ENCODE results near the gene MIGA1.
"Not testable (repeated sequence)": the region's sequence is repeated elsewhere in the genome, so short reads cannot be mapped to it uniquely, and the experiment has no call there.

- not testable (repeated sequence) for TF ChIP-seq MAFK (IDR thresholded peaks at IDR 0.05; ENCODE audit: low read length); ARHGAP35 (IDR thresholded peaks at IDR 0.05; ENCODE audit: partially characterized antibody); FIP1L1 (IDR thresholded peaks at IDR 0.05; ENCODE audit: low read depth, low read length, poor library complexity, severe bottlenecking); TCF7L2 (IDR thresholded peaks at IDR 0.05; ENCODE audit: low read depth, low read length); RAD21 (CRISPR knock-in tag; conservative IDR thresholded peaks at IDR 0.05 in 1 of 2, IDR thresholded peaks at IDR 0.05 in 1 of 2)
Observed at GRCh38 chr1:77809787-77810462, 30.5 kb downstream of the MIGA1 start.

Measured in K562 (cell line).